ENCODE data around the gene GLUL.

- TF ChIP-seq CTCF (IDR thresholded peaks at IDR 0.05) (no peak), POLR2A (IDR thresholded peaks at IDR 0.05) (no peak)
Measured at GRCh38 chr1:182339684-182340083, 51.9 kb downstream of the GLUL start.

All from ovary (tissue), 3 donors.